HG02970 (cell line): Measurements from ENCODE around the gene CTDSP2.
A peak's percentile ranks its signal among the peaks of the same experiment; 100 is the strongest.
"Not testable (repeated sequence)": the region's sequence is repeated elsewhere in the genome, so short reads cannot be mapped to it uniquely, and the experiment has no call there.

Source experiments
- ATAC-seq: cut with Tn5 transposase; IDR thresholded peaks from one replicate; pipeline ENCODE4 v1.9.1; 2021; ENCODE audit warnings: mild to moderate bottlenecking, moderate library complexity, moderate number of reproducible peaks; ENCODE audit not compliant: unreplicated experiment, low FRiP score

The CTDSP2 gene

GRCh38 chr12:57783861-57784260, 62.7 kb downstream of the CTDSP2 start:
- ATAC-seq, result no peak

- no peak for ATAC-seq
These were observed 63.1 kb downstream of the CTDSP2 start for GRCh38 chr12:57783466-57783801.

DNA sequence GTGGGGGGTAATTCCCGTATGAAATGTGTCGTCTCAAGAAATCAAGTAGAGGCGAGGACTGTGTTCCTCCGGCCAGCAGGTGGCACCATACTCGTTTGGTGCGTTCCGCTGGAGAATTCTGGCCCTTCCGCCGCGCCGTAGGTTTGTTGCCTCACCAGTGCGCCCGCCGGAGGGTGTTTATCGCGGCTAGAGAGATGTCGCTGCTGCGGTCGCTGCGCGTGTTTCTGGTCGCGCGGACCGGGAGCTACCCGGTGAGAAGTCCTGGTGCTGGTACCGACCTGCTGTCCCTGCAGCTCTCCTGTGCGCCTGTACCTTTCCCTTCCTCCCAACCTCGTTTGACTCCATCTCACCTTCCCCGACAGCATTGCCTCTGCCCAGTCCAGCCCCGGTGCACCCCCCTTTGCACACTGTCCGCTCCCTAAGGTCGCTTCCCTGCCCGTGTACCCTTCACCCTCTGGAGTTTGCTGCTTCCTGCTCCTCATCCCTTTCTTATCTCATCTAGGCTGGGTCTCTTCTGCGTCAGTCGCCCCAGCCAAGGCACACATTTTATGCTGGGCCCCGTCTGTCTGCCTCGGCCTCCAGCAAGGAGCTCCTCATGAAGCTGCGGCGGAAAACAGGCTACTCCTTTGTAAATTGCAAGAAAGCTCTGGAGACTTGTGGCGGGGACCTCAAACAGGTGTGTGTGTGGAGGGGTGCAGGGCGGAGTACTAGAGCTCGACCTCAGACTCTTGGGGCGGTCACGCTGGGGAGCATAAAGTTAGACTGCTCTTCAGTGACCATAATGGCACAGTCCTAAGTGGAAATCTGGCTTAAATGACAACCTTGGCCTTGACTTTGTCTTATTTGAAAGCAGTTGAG, 63.7 kb downstream of the CTDSP2 start, which contains the start of gene TSFM:
TSS of gene TSFM (plus strand) at position 180 of the 858 bp plus-strand sequence. CDS start at position 195, 15 bp downstream.
- ATAC-seq, result peak; percentile 87

DNA sequence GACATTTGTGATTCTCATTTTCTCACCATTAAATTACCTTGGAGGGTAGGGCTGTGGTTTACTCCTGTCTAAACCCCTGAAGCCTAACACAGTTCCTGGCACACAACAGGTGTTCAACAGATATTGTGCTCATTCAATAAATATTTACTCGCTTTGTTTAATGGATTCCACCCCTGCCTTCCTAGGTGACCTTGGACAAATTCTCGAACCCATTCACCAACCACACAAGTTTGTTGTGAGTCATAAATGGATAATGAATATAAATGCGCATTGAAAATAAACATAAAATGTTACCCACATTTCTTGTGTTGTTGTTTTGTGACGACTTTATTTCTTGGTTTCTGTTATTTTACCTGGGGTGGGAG, 64.3 kb downstream of the CTDSP2 start:
- peak; percentile 10 for ATAC-seq

GRCh38 chr12:57781801-57782200, 64.7 kb downstream of the CTDSP2 start:
- no peak for ATAC-seq

- ATAC-seq, result no peak
These were observed 65.3 kb downstream of the CTDSP2 start for GRCh38 chr12:57781244-57781643.

- ATAC-seq, result no peak
These were observed 66.1 kb downstream of the CTDSP2 start for GRCh38 chr12:57780284-57780897.

DNA sequence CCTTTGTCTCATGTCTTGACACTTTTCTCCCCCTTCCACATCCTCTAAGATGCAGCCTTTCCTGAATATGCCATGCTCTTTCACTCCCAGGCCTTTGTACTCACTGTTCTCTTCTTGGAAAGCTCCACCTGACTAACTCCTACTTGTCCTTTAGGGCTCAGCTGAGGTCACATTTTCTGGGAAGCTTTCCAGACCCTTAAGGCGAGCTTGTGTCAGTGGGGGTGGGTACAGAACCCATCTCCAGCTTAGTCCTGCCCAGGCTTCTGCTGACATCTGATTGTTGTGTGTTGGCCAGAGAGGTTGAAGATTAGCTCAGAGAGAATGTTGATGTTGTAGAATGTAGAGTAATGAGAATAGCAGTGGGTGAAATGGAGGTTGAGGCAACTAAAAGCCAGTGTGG, 66.8 kb downstream of the CTDSP2 start:
- ATAC-seq, result no peak

DNA sequence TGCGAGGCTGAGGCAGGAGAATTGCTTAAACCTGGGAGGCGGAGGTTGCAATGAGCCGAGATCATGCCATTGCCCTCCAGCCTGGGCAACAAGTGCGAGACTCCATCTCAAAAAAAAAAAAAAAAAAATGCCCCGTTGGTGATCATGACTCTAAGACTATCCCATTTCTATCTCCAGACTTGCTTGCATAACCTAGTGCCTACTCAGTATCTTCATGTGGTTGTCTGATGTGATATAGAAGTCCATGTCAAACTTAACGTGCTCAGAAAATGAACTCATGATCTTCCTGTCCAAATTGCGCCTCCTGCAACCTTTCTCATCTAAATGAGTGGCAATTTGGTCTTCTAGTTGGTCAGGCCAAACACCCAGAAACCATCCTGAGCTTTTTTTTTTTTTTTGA, 68.6 kb downstream of the CTDSP2 start:
- ATAC-seq, result no peak

DNA sequence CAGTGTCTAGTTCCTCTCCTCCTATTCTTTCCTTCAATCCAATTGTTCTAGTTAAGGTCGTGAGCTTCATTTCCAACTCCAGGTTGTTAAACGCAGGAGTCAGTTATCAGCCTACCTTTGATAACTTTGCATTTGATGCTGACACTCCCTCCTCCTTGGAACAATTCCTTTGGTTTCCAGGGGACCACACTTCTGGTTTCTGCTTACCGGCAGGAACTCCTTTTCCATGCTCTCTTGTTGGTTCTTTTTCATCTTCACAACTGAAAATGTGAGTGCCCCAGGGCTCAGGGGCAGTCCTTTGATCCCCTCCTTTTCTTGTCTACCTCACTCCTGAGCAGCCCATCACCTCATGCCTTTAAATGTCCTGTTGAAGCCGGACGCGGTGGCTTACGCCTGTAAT, 69.2 kb downstream of the CTDSP2 start:
- ATAC-seq, result no peak

DNA sequence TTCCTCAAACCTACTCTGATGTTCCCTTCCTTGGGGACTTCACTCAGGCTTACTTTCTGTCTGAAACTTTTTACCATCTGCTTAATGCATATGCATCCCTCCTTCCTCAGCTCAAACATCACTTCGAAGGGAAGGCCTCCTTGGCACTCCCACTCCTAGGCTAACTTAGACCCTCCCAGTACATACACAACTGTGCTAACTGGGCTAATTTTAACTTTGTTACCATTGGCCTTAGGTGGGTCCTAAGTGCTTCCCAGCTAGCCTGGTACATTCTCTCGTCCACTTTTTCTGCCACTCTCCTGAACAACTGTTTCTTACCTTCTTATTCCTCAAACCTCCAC, 70.3 kb downstream of the CTDSP2 start:
- no peak for ATAC-seq

DNA sequence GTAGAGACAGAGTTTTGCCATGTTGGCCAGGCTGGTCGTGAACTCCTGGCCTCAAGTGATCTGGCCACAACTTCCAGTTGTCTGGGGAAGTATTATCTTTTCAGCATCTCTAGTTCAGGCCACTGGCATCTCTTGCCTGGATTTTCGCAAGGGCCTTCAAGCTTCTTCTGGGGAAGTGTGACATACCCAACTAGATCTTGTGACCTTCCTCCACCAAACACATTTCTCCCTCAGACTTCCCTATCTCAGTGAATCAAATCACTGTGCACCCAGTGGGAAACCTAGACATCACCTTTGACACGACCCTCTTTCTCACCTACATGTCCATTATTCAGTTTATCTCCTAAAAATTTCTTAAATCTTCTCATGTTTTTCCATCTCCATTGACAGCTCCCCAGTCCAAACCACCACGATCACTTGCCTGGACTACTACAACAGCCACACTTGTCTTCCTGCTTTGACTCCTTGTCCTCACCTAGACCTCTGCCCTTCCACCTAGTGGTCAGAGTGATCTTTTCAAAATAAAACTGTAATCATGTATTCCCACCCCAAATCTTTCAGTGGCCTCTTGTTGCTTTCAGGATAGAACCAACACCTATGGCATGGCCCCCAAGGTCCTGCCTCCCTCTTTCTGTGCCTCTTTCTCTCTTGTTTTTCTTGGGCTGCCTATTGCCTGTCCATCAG, 70.8 kb downstream of the CTDSP2 start:
- no peak for ATAC-seq

DNA sequence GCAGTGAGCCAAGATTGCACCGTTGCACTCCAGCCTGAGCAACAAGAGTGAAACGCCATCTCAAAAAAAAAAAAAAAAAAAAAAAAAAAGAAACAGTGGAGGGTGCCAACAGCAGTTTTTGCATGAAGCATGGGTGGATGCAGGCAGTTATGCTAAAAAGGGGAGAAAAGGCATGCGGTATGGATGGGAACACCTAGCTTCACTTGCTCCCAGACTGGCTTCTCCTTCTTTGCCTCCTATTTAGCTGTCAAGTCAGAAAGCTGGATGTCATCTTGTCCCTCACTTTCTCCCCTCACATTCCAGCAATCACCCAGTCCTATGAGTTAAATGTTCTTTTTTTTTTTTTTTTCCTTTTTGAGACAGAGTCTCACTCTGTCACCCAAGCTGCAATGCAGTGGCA, 71.5 kb downstream of the CTDSP2 start:
- ATAC-seq, result no peak

- not testable (repeated sequence) for ATAC-seq
These were observed 71.9 kb downstream of the CTDSP2 start for GRCh38 chr12:57774634-57775033.

GRCh38 chr12:57772429-57773322, 73.9 kb downstream of the CTDSP2 start, which contains the start of gene EEF1AKMT3:
EEF1AKMT3 (plus strand) TSS chr12:57772614; CDS start chr12:57772725, 111 bp downstream.
- ATAC-seq, result peak; percentile 5

GRCh38 chr12:57771873-57772428, 74.6 kb downstream of the CTDSP2 start, which contains the start of gene METTL1:
METTL1 (minus strand) TSS chr12:57772105; CDS start chr12:57772083, 22 bp downstream.
- ATAC-seq, result peak; percentile 84

GRCh38 chr12:57771236-57771872, 75.2 kb downstream of the CTDSP2 start:
- peak; percentile 52 for ATAC-seq

GRCh38 chr12:57770734-57771133, 75.8 kb downstream of the CTDSP2 start:
- no peak for ATAC-seq
